ENCODE data around the gene DLL3.

DNA sequence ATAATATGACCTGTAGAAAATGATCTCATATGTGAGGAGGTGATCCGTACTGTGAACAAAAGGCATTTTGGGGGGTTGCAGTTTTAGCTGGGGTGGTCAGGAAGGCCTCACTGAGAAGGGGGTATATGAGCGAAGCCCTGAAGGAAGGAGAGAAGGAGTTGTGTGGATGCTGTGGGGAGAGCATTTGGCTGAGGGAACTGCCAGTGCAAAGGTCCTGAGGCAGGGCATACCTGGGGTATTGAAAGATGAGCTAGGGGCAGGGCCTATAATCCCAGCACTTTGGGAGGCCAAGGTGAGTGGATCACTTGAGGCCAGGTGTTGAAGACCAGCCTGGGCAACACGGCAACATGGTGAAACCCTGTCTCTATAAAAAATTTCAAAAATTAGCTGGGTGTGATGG lies 18.7 kb downstream of the DLL3 start:
- TF ChIP-seq, protein P1, sequence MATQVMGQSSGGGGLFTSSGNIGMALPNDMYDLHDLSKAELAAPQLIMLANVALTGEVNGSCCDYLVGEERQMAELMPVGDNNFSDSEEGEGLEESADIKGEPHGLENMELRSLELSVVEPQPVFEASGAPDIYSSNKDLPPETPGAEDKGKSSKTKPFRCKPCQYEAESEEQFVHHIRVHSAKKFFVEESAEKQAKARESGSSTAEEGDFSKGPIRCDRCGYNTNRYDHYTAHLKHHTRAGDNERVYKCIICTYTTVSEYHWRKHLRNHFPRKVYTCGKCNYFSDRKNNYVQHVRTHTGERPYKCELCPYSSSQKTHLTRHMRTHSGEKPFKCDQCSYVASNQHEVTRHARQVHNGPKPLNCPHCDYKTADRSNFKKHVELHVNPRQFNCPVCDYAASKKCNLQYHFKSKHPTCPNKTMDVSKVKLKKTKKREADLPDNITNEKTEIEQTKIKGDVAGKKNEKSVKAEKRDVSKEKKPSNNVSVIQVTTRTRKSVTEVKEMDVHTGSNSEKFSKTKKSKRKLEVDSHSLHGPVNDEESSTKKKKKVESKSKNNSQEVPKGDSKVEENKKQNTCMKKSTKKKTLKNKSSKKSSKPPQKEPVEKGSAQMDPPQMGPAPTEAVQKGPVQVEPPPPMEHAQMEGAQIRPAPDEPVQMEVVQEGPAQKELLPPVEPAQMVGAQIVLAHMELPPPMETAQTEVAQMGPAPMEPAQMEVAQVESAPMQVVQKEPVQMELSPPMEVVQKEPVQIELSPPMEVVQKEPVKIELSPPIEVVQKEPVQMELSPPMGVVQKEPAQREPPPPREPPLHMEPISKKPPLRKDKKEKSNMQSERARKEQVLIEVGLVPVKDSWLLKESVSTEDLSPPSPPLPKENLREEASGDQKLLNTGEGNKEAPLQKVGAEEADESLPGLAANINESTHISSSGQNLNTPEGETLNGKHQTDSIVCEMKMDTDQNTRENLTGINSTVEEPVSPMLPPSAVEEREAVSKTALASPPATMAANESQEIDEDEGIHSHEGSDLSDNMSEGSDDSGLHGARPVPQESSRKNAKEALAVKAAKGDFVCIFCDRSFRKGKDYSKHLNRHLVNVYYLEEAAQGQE (IDR thresholded peaks at IDR 0.05; ENCODE audit: borderline replicate concordance) = no peak
- TF ChIP-seq, protein P1 (CRISPR knock-in tag; IDR thresholded peaks at IDR 0.05; ENCODE audit: low read depth) = no peak
- TF ChIP-seq, protein P2, sequence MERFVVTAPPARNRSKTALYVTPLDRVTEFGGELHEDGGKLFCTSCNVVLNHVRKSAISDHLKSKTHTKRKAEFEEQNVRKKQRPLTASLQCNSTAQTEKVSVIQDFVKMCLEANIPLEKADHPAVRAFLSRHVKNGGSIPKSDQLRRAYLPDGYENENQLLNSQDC (CRISPR knock-in tag; IDR thresholded peaks at IDR 0.05) = no peak
- TF ChIP-seq SMC3 (conservative IDR thresholded peaks at IDR 0.05; ENCODE audit: insufficient read depth, low read depth, low read length) (no peak), SPI1 (IDR thresholded peaks at IDR 0.05; ENCODE audit: borderline replicate concordance, low read depth, low read length) (no peak), ADNP (tag; IDR thresholded peaks at IDR 0.05) (no peak), CBFB (CRISPR knock-in tag; IDR thresholded peaks at IDR 0.05) (no peak), STAT5A (IDR thresholded peaks at IDR 0.05; ENCODE audit: borderline replicate concordance, low read length) (no peak), SIX5 (IDR thresholded peaks at IDR 0.05; ENCODE audit: borderline replicate concordance in 1 of 2, insufficient read depth in 1 of 2, low read depth in 1 of 2, low read length in 2 of 2) (no peak), ZNF311 (CRISPR knock-in tag; IDR thresholded peaks at IDR 0.05) (no peak), POLR2A (conservative IDR thresholded peaks at IDR 0.05) (no peak)
- TF ChIP-seq, protein P3, sequence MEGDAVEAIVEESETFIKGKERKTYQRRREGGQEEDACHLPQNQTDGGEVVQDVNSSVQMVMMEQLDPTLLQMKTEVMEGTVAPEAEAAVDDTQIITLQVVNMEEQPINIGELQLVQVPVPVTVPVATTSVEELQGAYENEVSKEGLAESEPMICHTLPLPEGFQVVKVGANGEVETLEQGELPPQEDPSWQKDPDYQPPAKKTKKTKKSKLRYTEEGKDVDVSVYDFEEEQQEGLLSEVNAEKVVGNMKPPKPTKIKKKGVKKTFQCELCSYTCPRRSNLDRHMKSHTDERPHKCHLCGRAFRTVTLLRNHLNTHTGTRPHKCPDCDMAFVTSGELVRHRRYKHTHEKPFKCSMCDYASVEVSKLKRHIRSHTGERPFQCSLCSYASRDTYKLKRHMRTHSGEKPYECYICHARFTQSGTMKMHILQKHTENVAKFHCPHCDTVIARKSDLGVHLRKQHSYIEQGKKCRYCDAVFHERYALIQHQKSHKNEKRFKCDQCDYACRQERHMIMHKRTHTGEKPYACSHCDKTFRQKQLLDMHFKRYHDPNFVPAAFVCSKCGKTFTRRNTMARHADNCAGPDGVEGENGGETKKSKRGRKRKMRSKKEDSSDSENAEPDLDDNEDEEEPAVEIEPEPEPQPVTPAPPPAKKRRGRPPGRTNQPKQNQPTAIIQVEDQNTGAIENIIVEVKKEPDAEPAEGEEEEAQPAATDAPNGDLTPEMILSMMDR (IDR thresholded peaks at IDR 0.05 in 2 of 3, conservative IDR thresholded peaks at IDR 0.05 in 1 of 3; ENCODE audit: insufficient read depth in 2 of 3, low read depth in 1 of 3, low read length in 3 of 3) = no peak

Measured in K562 (cell line).